ENCODE measurements around the gene UPP2.

DNA sequence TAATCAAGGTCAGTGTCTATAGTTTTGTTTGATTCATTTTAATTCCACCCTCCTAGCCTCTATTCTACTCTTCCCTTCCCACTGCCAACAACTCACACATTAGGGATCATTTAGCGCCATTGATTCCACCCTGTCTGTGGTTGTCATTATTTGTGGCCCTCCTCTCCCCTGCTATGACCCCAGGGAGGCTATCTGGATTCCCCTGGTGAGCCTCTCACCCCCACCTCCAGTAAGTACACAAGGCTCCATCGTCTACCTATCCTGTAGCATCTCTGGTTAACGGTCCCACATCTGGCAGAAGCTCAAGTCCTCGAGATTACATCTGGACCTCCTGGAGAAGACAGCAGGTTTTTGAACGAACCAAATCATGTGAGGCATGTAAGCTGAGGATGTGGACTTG is 27.4 kb downstream of the UPP2 start:
- TF ChIP-seq, protein P1, sequence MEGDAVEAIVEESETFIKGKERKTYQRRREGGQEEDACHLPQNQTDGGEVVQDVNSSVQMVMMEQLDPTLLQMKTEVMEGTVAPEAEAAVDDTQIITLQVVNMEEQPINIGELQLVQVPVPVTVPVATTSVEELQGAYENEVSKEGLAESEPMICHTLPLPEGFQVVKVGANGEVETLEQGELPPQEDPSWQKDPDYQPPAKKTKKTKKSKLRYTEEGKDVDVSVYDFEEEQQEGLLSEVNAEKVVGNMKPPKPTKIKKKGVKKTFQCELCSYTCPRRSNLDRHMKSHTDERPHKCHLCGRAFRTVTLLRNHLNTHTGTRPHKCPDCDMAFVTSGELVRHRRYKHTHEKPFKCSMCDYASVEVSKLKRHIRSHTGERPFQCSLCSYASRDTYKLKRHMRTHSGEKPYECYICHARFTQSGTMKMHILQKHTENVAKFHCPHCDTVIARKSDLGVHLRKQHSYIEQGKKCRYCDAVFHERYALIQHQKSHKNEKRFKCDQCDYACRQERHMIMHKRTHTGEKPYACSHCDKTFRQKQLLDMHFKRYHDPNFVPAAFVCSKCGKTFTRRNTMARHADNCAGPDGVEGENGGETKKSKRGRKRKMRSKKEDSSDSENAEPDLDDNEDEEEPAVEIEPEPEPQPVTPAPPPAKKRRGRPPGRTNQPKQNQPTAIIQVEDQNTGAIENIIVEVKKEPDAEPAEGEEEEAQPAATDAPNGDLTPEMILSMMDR (IDR thresholded peaks at IDR 0.05) = no peak
- TF ChIP-seq POLR2A (IDR thresholded peaks at IDR 0.05) = no peak

Measured in uterus (tissue), 2 donors.